Endothelial cell of umbilical vein (primary cell): ENCODE measurements around the gene BTBD18. TPM values are rescaled to one million over a fixed set of nuclear protein-coding genes. Genes with fewer than 3 reads are reported as not detected.

Source experiments
- BruUV-seq: library from RNA; stranded (reverse); fragments of 400-500 nt; replicated peaks from 2 replicates; lab custom pipeline; 2021; lab: Mats Ljungman, UMichigan
- CTCF ChIA-PET: fragments of 300-600, 350-600 bp; sonication (Branson Sonifier 250); formaldehyde crosslinking; loops from one replicate; lab custom pipeline; 2021; ENCODE audit warnings: antibody characterized with exemption, inconsistent platforms; lab: Charles Lee
- POLR2A ChIA-PET: fragments of 300-600, 350-600 bp; sonication (Branson Sonifier 250); formaldehyde crosslinking; loops from one replicate; lab custom pipeline; 2021; ENCODE audit warnings: antibody characterized with exemption, inconsistent platforms; lab: Charles Lee
- DNase-seq: peaks from one replicate; pipeline ENCODE4 v3.0.0-alpha.2; 2011; ENCODE audit warnings: low read depth, low spot score
- FAIRE-seq: peaks from 2 replicates; lab custom pipeline; 2011; peaks lifted over from hg19 to GRCh38; lab: Jason Lieb, UNC
- H2AFZ ChIP-seq: 2 replicates; pipeline ENCODE4 v1.6.0; 2012; ENCODE audit warnings: low read depth, low read length, control low read depth, inconsistent platforms
- H3K27ac ChIP-seq: 2 replicates; pipeline ENCODE4 v1.5.1; 2011; ENCODE audit warnings: low read depth, mild to moderate bottlenecking, control low read depth, low read length, moderate library complexity; ENCODE audit not compliant: insufficient read depth
- H3K27me3 ChIP-seq, 2 experiments: 2 replicates each; pipeline versions ENCODE4 v1.6.0 to v1.6.1; 2011; ENCODE audit warnings: low read length in 2 of 2, mixed read lengths in 1 of 2; ENCODE audit not compliant: control insufficient read depth in 2 of 2, insufficient read depth in 2 of 2
- H3K36me3 ChIP-seq, 2 experiments: 2 replicates in 1 of 2; 3 replicates in 1 of 2; pipeline ENCODE4 v1.5.1; 2011; ENCODE audit warnings: low read length in 2 of 2, mild to moderate bottlenecking in 1 of 2, moderate library complexity in 1 of 2; ENCODE audit not compliant: control insufficient read depth in 2 of 2, insufficient read depth in 2 of 2; ENCODE audit errors: extremely low read depth in 1 of 2
- H3K4me1 ChIP-seq: 3 replicates; pipeline ENCODE4 v1.5.1; 2011; ENCODE audit warnings: mild to moderate bottlenecking, low read length; ENCODE audit not compliant: control insufficient read depth, insufficient read depth; ENCODE audit errors: extremely low read depth
- H3K4me2 ChIP-seq: 2 replicates; pipeline ENCODE4 v1.6.1; 2011; ENCODE audit warnings: low read length, control low read depth, mixed read lengths; ENCODE audit not compliant: insufficient read depth
- H3K4me3 ChIP-seq, 3 experiments: fragments of 200-600 bp in 1 of 3; sonication (generic), shearing (Covaris generic) in 1 of 3; replicated peaks in 1 of 3; 2 replicates each; pipeline ENCODE4 v1.5.1; 2011 to 2016; ENCODE audit warnings: control low read depth in 3 of 3, low read length in 3 of 3, mild to moderate bottlenecking in 2 of 3, inconsistent platforms in 1 of 3, low read depth in 1 of 3, moderate library complexity in 1 of 3; ENCODE audit not compliant: insufficient read depth in 1 of 3
- H3K79me2 ChIP-seq: 2 replicates; pipeline ENCODE4 v1.6.0; 2012; ENCODE audit warnings: low read length, inconsistent platforms; ENCODE audit not compliant: control insufficient read depth, insufficient read depth
- H3K9ac ChIP-seq: replicated peaks from 2 replicates; pipeline ENCODE3; 2011; ENCODE audit warnings: low read length, control low read depth; ENCODE audit not compliant: insufficient read depth; ENCODE audit errors: extremely low read depth
- H3K9me1 ChIP-seq: replicated peaks from 3 replicates; pipeline ENCODE4 v1.6.0; 2011; ENCODE audit warnings: mild to moderate bottlenecking, low read length; ENCODE audit not compliant: control insufficient read depth, insufficient read depth; ENCODE audit errors: extremely low read depth
- H3K9me3 ChIP-seq: replicated peaks from 2 replicates; pipeline ENCODE4 v1.5.1; 2012; ENCODE audit warnings: low read length, inconsistent platforms; ENCODE audit not compliant: control insufficient read depth, insufficient read depth
- H4K20me1 ChIP-seq: replicated peaks from 2 replicates; pipeline ENCODE3; 2011; ENCODE audit warnings: mild to moderate bottlenecking, low read length; ENCODE audit not compliant: control insufficient read depth, insufficient read depth; ENCODE audit errors: extremely low read depth
- EZH2 ChIP-seq: IDR thresholded peaks from 2 replicates; pipeline ENCODE4 v1.6.1; 2012; ENCODE audit warnings: borderline replicate concordance, low read depth, mild to moderate bottlenecking, moderate library complexity, low read length, inconsistent platforms; ENCODE audit not compliant: severe bottlenecking
- FOS ChIP-seq: IDR thresholded peaks from 2 replicates; pipeline ENCODE4 v1.6.1; 2011; ENCODE audit warnings: mild to moderate bottlenecking, low read length, moderate library complexity, borderline replicate concordance; ENCODE audit not compliant: insufficient read depth
- GATA2 ChIP-seq: IDR thresholded peaks from 2 replicates; pipeline ENCODE4 v1.7.0; 2011; ENCODE audit warnings: low read depth, mild to moderate bottlenecking, moderate library complexity, mixed read lengths, low read length; ENCODE audit not compliant: insufficient read length, insufficient read depth
- JUN ChIP-seq: IDR thresholded peaks from 2 replicates; pipeline ENCODE4 v1.6.1; 2011; ENCODE audit warnings: borderline replicate concordance, low read depth; ENCODE audit not compliant: insufficient read length, insufficient read depth
- MYC ChIP-seq: IDR thresholded peaks from one replicate; pipeline ENCODE4 v1.6.1; 2011; ENCODE audit warnings: mild to moderate bottlenecking, low read depth, low read length
- POLR2A ChIP-seq: IDR thresholded peaks from 2 replicates; pipeline ENCODE4 v1.6.1; 2012; ENCODE audit warnings: low read depth, mild to moderate bottlenecking, control low read depth, low read length
- POLR2AphosphoS5 ChIP-seq: IDR thresholded peaks from 2 replicates; pipeline ENCODE4 v1.6.1; 2012; ENCODE audit warnings: low read depth, mild to moderate bottlenecking, control low read depth, low read length, moderate library complexity; ENCODE audit not compliant: insufficient read depth
- dilution Hi-C: fragments of 300-500 bp; cut with MboI; formaldehyde crosslinking; loops from one replicate; pipeline ENCODE4 v1.15.0; 2019; ENCODE audit warnings: low sequenced_read_pairs; ENCODE audit not compliant: extremely low pct_ligation_motif_present
- intact Hi-C: fragments of 100-400 bp; cut with micrococcal nuclease; formaldehyde crosslinking; loops from one replicate; pipeline ENCODE4 v1.10.0; 2022
- polyA plus RNA-seq, 4 experiments: library from polyadenylated mRNA; depleted of rRNA in 3 of 4; stranded (reverse) in 3 of 4; unstranded in 1 of 4; fragments of >200 nt; gene quantifications; 2 replicates each; pipeline versions ENCODE4 v1.2.1 to v1.2.3, GENCODE V29; 2011 to 2012; ENCODE audit warnings: missing spikeins in 1 of 4
- total RNA-seq: library from RNA; stranded (reverse); gene quantifications from 2 replicates; pipeline ENCODE4 v1.2.3, GENCODE V29; 2021
- TF ChIP-seq, protein P1 (sequence below), 2 donors: IDR thresholded peaks; 1 replicate in 1 of 2; 2 replicates in 1 of 2; pipeline ENCODE4 v1.5.1; 2011; ENCODE audit warnings: low read length in 2 of 2, mild to moderate bottlenecking in 2 of 2, moderate library complexity in 2 of 2, control low read depth in 1 of 2, inconsistent platforms in 1 of 2, low read depth in 1 of 2; ENCODE audit not compliant: insufficient read depth in 1 of 2; ENCODE audit errors: extremely low read depth in 1 of 2
- TF ChIP-seq, protein P2 (sequence below): IDR thresholded peaks from 2 replicates; pipeline ENCODE4 v1.6.1; 2011; ENCODE audit not compliant: insufficient read depth, insufficient read length

BTBD18 gene
- total and polyA plus RNA-seq, 2 donors (not counting 3 experiments of a cell fraction or from before 2014, with no cell fraction given) = not detected

DNA sequence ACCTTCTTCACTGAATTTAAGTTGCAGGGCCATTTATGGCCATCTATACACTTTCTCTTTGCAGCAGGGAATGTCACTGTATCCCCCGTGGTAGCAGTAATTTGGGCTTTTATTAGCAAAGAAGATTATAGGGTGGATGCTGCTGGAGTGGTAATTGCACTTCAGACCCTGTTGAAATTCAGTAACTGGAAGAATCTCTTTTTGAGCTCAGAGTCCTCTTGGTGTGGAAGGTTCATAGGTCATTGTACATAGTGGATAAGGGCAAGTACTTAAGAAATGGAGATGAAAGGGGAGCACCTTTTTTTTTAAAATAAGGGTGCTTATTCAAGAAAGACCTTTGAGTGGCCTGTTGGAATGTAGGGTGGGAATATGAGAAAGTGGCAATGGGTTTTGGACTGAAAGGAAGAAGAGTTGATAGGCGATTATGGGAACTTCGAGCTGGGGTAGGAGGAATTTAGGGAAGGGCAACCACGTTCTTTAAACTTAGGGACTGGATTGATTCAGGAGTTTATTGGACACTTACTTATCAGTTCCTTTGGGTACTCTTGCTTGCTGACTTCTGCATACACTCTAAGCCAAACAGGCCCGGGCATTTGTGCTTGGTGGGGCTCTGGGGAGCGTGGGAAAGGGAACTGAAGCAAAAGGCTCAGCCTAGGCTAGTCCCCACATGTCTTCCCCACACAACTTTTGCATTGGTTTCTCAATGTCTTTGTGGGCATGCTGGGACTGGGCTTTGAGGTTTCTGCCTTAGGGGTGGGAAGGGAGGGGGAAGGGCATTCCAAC is 36.5 kb upstream of the BTBD18 start:
- Histone ChIP-seq H2AFZ (no peak overlapping the region), H3K4me2 (no peak overlapping the region), H3K4me3 (no peak overlapping the region), H3K9me1 (no peaks in the 10 kb centered on the region), H4K20me1 (peaks cover 13% of the 10 kb centered on the region), H3K79me2 (peaks cover 93% of the 10 kb centered on the region), H3K27me3 (no peaks in the 10 kb centered on the region), H3K9ac (no peak overlapping the region), H3K4me1 (peaks cover 26% of the 10 kb centered on the region), H3K9me3 (no peaks in the 10 kb centered on the region), H3K36me3 (peaks cover 2 to 3% of the 10 kb centered on the region in 2 experiments), H3K27ac (no peak overlapping the region)
- POLR2A ChIA-PET = interaction anchor here (0.8 to 1.8 kb wide), 2 partner anchors 10 to 27 kb away, joined by 4 to 5 read pairs; partner anchors contain the start of gene CTNND1
- FAIRE-seq (no peak), DNase-seq (no peak)
- TF ChIP-seq FOS = no peak
- no peak for TF ChIP-seq JUN
- no peak for TF ChIP-seq EZH2
- no peak for TF ChIP-seq MYC
- TF ChIP-seq, protein P1, sequence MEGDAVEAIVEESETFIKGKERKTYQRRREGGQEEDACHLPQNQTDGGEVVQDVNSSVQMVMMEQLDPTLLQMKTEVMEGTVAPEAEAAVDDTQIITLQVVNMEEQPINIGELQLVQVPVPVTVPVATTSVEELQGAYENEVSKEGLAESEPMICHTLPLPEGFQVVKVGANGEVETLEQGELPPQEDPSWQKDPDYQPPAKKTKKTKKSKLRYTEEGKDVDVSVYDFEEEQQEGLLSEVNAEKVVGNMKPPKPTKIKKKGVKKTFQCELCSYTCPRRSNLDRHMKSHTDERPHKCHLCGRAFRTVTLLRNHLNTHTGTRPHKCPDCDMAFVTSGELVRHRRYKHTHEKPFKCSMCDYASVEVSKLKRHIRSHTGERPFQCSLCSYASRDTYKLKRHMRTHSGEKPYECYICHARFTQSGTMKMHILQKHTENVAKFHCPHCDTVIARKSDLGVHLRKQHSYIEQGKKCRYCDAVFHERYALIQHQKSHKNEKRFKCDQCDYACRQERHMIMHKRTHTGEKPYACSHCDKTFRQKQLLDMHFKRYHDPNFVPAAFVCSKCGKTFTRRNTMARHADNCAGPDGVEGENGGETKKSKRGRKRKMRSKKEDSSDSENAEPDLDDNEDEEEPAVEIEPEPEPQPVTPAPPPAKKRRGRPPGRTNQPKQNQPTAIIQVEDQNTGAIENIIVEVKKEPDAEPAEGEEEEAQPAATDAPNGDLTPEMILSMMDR (IDR thresholded peaks at IDR 0.05; ENCODE audit: extremely low read depth in 1 of 2, insufficient read depth in 1 of 2, low read depth in 1 of 2, low read length in 2 of 2) = no peak
- TF ChIP-seq, protein P2, sequence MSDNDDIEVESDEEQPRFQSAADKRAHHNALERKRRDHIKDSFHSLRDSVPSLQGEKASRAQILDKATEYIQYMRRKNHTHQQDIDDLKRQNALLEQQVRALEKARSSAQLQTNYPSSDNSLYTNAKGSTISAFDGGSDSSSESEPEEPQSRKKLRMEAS = no peak
- no peak for TF ChIP-seq POLR2A
- TF ChIP-seq POLR2AphosphoS5 = no peak
- TF ChIP-seq GATA2 = no peak
- dilution Hi-C loops = no loop called here
- intact Hi-C loops = no loop called here
- no TSS peak for BruUV-seq
- CTCF ChIA-PET = interaction anchor here (0.9 to 2.5 kb wide), 3 partner anchors 8 to 36 kb away, joined by 3 to 13 read pairs (median 3); partner anchors contain the start of gene BTBD18
